K562 (cell line): ENCODE measurements around the gene CSTPP1. TPM values are rescaled to one million over a fixed set of nuclear protein-coding genes. Genes with fewer than 3 reads are reported as not detected.

Experiments
- ATAC-seq: fragments of 200-7000 bp; cut with Tn5 transposase; 3 replicates; pipeline ENCODE4 v1.9.1; 2020; ENCODE audit warnings: moderate library complexity
- BruUV-seq: library from RNA; stranded (reverse); fragments of 400-500 nt; replicated peaks from 2 replicates; lab custom pipeline; 2021; lab: Mats Ljungman, UMichigan
- CTCF ChIA-PET: fragments of 300-600 bp; formaldehyde crosslinking; extraction: SDS; loops from one replicate; lab custom pipeline; 2021; ENCODE audit warnings: low intra/inter-chr PET ratio; lab: Yijun Ruan, JAX
- POLR2A ChIA-PET: fragments of 300-600, 350-650 bp; sonication (Branson Sonifier 250); formaldehyde crosslinking; extraction: SDS; loops from one replicate; lab custom pipeline; 2021; ENCODE audit warnings: antibody characterized with exemption, inconsistent platforms; lab: Yijun Ruan, JAX
- DNase-seq, 4 experiments: peaks; one replicate each; pipeline versions ENCODE4 v3.0.0 to v3.0.0-alpha.2; 2011 to 2018; ENCODE audit warnings: low spot score in 3 of 4, mixed read lengths in 3 of 4; ENCODE audit errors: extremely low read depth in 1 of 4
- FAIRE-seq: peaks from 2 replicates; lab custom pipeline; 2011; peaks lifted over from hg19 to GRCh38; lab: Jason Lieb, UNC
- H2AFZ ChIP-seq: 2 replicates; pipeline ENCODE4 v1.6.0; 2011; ENCODE audit warnings: low read depth, low read length, control low read depth, inconsistent platforms
- H3K27ac ChIP-seq: fragments of 200-600 bp; 3 replicates; pipeline ENCODE4 v1.8.0; 2011; ENCODE audit warnings: low read depth, mild to moderate bottlenecking, control low read depth, inconsistent platforms, low read length, moderate library complexity, mixed read lengths; ENCODE audit errors: extremely low read depth
- H3K27me3 ChIP-seq, 2 experiments: fragments of 300-600 bp in 1 of 2; 2 replicates in 1 of 2; 3 replicates in 1 of 2; pipeline versions ENCODE4 v1.6.0 to v1.8.0; 2011; ENCODE audit warnings: inconsistent platforms in 2 of 2, low read length in 2 of 2, mild to moderate bottlenecking in 1 of 2, mixed read lengths in 1 of 2, moderate library complexity in 1 of 2; ENCODE audit not compliant: control insufficient read depth in 2 of 2, insufficient read depth in 2 of 2
- H3K36me3 ChIP-seq: fragments of 300-600 bp; 3 replicates; pipeline ENCODE4 v1.8.0; 2011; ENCODE audit warnings: mild to moderate bottlenecking, low read length, inconsistent platforms; ENCODE audit not compliant: control insufficient read depth, insufficient read depth
- H3K4me1 ChIP-seq, 2 experiments: fragments of 200-600 bp in 1 of 2; replicated peaks in 1 of 2; 2 replicates in 1 of 2; 3 replicates in 1 of 2; pipeline versions ENCODE4 v1.5.1 to v1.8.0; 2011; ENCODE audit warnings: inconsistent platforms in 2 of 2, low read length in 2 of 2, mild to moderate bottlenecking in 1 of 2, mixed read lengths in 1 of 2, moderate library complexity in 1 of 2; ENCODE audit not compliant: control insufficient read depth in 2 of 2, insufficient read depth in 2 of 2
- H3K4me2 ChIP-seq: 2 replicates; pipeline ENCODE4 v1.6.1; 2011; ENCODE audit warnings: low read length, control low read depth, inconsistent platforms, mixed read lengths; ENCODE audit not compliant: insufficient read depth
- H3K4me3 ChIP-seq: fragments of 200-600 bp; sonication (generic), shearing (Covaris generic); 2 replicates; pipeline ENCODE4 v1.5.1; 2016; ENCODE audit warnings: control low read depth, inconsistent platforms
- H3K79me2 ChIP-seq: fragments of 200-600 bp; 3 replicates; pipeline ENCODE4 v1.8.0; 2011; ENCODE audit warnings: low read length, inconsistent platforms; ENCODE audit not compliant: control insufficient read depth, insufficient read depth
- H3K9ac ChIP-seq, 2 experiments: 2 replicates each; pipeline versions ENCODE4 v1.6.0 to v1.6.1; 2011; ENCODE audit warnings: low read depth in 2 of 2, low read length in 2 of 2, control low read depth in 1 of 2, inconsistent platforms in 1 of 2, mild to moderate bottlenecking in 1 of 2, mixed read lengths in 1 of 2; ENCODE audit not compliant: insufficient read depth in 1 of 2
- H3K9me1 ChIP-seq: one replicate; pipeline ENCODE4 v1.6.0; 2011; ENCODE audit warnings: inconsistent platforms, mild to moderate bottlenecking, low read length, moderate library complexity; ENCODE audit not compliant: control insufficient read depth, insufficient read depth
- H3K9me3 ChIP-seq: replicated peaks from 2 replicates; pipeline ENCODE4 v1.5.1; 2011; ENCODE audit warnings: low read depth, low read length, inconsistent platforms; ENCODE audit not compliant: control insufficient read depth, insufficient read depth
- H4K20me1 ChIP-seq: replicated peaks from 2 replicates; pipeline ENCODE4 v1.6.1; 2011; ENCODE audit warnings: low read length, inconsistent platforms, mixed read lengths; ENCODE audit not compliant: control insufficient read depth, insufficient read depth
- ATF7 ChIP-seq: fragments of 450-650 bp; IDR thresholded peaks from 2 replicates; pipeline ENCODE4 v1.7.1; 2014; ENCODE audit warnings: mild to moderate bottlenecking, moderate library complexity
- DIDO1 ChIP-seq: fragments of 450-650 bp; IDR thresholded peaks from 2 replicates; pipeline ENCODE4 v1.6.1; 2016; ENCODE audit warnings: low read depth, missing biosample characterization, missing genetic modification characterization
- EGR1 ChIP-seq: fragments of 450-650 bp; conservative IDR thresholded peaks from 2 replicates; pipeline ENCODE4 v1.6.1; 2017; ENCODE audit warnings: mild to moderate bottlenecking
- ETV1 ChIP-seq: fragments of 450-650 bp; conservative IDR thresholded peaks from 2 replicates; pipeline ENCODE4 v1.6.1; 2016; ENCODE audit warnings: missing genetic modification characterization, control low read depth, low read depth, missing compliant biosample characterization
- GABPA ChIP-seq: fragments of 200-800 bp; sonication (Bioruptor generic); conservative IDR thresholded peaks from 2 replicates; pipeline ENCODE4 v1.6.1; 2016; ENCODE audit warnings: low read depth, missing genetic modification characterization, missing compliant biosample characterization
- HDAC3 ChIP-seq: fragments of 450-650 bp; IDR thresholded peaks from 2 replicates; pipeline ENCODE4 v1.6.1; 2018; ENCODE audit warnings: borderline replicate concordance, mild to moderate bottlenecking, moderate library complexity; ENCODE audit not compliant: partially characterized antibody
- NCOA4 ChIP-seq: fragments of 450-650 bp; IDR thresholded peaks from 2 replicates; pipeline ENCODE4 v1.6.1; 2018; ENCODE audit warnings: mild to moderate bottlenecking; ENCODE audit not compliant: partially characterized antibody
- NR2F6 ChIP-seq: fragments of 450-650 bp; formaldehyde crosslinking; IDR thresholded peaks from 2 replicates; pipeline ENCODE4 v1.4.0; 2020; ENCODE audit warnings: mild to moderate bottlenecking
- SMAD4 ChIP-seq: fragments of 250-450 bp; sonication (Bioruptor Pico); conservative IDR thresholded peaks from 2 replicates; pipeline ENCODE4 v1.8.0; 2021; ENCODE audit warnings: inconsistent platforms, mild to moderate bottlenecking, moderate library complexity
- SRSF9 ChIP-seq: fragments of 200-400 bp; formaldehyde crosslinking; IDR thresholded peaks from 2 replicates; pipeline ENCODE4 v1.6.1; 2017; ENCODE audit warnings: low read depth, low read length, borderline replicate concordance
- TEAD4 ChIP-seq, 2 experiments: sonication (generic) in 1 of 2; formaldehyde crosslinking in 1 of 2; IDR thresholded peaks; 2 replicates each; pipeline versions ENCODE4 v1.6.1 to v1.8.0; 2012 to 2022; ENCODE audit warnings: borderline replicate concordance in 1 of 2, inconsistent platforms in 1 of 2, low read length in 1 of 2, mild to moderate bottlenecking in 1 of 2, missing genetic modification reagents in 1 of 2
- ZBTB7A ChIP-seq: IDR thresholded peaks from 2 replicates; pipeline ENCODE4 v1.6.1; 2011; ENCODE audit warnings: low read depth, mild to moderate bottlenecking, low read length, moderate library complexity, borderline replicate concordance; ENCODE audit not compliant: control insufficient read depth
- ZNF12 ChIP-seq: sonication (generic); formaldehyde crosslinking; IDR thresholded peaks from 2 replicates; pipeline ENCODE4 v1.4.0; 2020; ENCODE audit warnings: mild to moderate bottlenecking, missing genetic modification reagents
- ZNF263 ChIP-seq: sonication (generic); formaldehyde crosslinking; IDR thresholded peaks from 2 replicates; pipeline ENCODE4 v1.8.0; 2022; ENCODE audit warnings: mild to moderate bottlenecking, missing genetic modification reagents, borderline replicate concordance
- WGBS: fragments of 100-300 bp; shearing (Covaris generic); methylation state at CpG from one replicate; pipeline ENCODE4 v1.1.6; 2016; ENCODE audit warnings: low coverage, mixed read lengths; ENCODE audit not compliant: insufficient coverage; ENCODE audit errors: missing lambda C conversion rate; 5-methylcytosine and 5-hydroxymethylcytosine counted together
- in situ Hi-C: fragments of 300-500 bp; cut with MboI; formaldehyde crosslinking; loops from 4 replicates; pipeline ENCODE4 v1.15.0; 2018; ENCODE audit warnings: inconsistent platforms, mixed read lengths
- intact Hi-C: fragments of 100-400 bp; cut with micrococcal nuclease; formaldehyde crosslinking; loops from 2 replicates; pipeline ENCODE4 v1.14.2; 2022
- polyA plus RNA-seq, 8 experiments: library from polyadenylated mRNA; depleted of rRNA in 4 of 8; stranded (reverse) in 5 of 8; unstranded in 3 of 8; fragments of >200 nt; fragmentation: Nextera tagmentation in 2 of 8; fragmentation: Illumina TruSeq in 1 of 8; extraction: Ambion mirVana in 2 of 8; extraction: Trizol in 1 of 8; gene quantifications; 2 replicates each; pipeline versions ENCODE4 v1.2.1 to v1.2.3, GENCODE V29; 2011 to 2014; ENCODE audit warnings: inconsistent platforms in 1 of 8, missing spikeins in 1 of 8
- total RNA-seq, 7 experiments: library from RNA; depleted of rRNA in 6 of 7; stranded (reverse); fragments of >200 nt in 6 of 7; fragmentation: Illumina TruSeq in 2 of 7; extraction: Trizol in 2 of 7; gene quantifications; 2 replicates each; pipeline versions ENCODE4 v1.2.1 to v1.2.3, GENCODE V29; 2011 to 2021; ENCODE audit warnings: low replicate concordance in 1 of 7
- TF ChIP-seq, protein P1 (sequence below): sonication (generic); formaldehyde crosslinking; IDR thresholded peaks from 2 replicates; pipeline ENCODE4 v1.9.0; 2022; ENCODE audit warnings: mild to moderate bottlenecking, missing genetic modification reagents
- TF ChIP-seq, protein P2 (sequence below): fragments of 250-450 bp; sonication (Bioruptor Pico); IDR thresholded peaks from 2 replicates; pipeline ENCODE4 v1.6.1; 2021; ENCODE audit warnings: mild to moderate bottlenecking

The CSTPP1 gene
- total and polyA plus RNA-seq, 9 of the 15 experiments (the other 6 are each of a cell fraction or from before 2014, with no cell fraction given) = 6.5 to 17.8 (median 9.2) TPM

DNA sequence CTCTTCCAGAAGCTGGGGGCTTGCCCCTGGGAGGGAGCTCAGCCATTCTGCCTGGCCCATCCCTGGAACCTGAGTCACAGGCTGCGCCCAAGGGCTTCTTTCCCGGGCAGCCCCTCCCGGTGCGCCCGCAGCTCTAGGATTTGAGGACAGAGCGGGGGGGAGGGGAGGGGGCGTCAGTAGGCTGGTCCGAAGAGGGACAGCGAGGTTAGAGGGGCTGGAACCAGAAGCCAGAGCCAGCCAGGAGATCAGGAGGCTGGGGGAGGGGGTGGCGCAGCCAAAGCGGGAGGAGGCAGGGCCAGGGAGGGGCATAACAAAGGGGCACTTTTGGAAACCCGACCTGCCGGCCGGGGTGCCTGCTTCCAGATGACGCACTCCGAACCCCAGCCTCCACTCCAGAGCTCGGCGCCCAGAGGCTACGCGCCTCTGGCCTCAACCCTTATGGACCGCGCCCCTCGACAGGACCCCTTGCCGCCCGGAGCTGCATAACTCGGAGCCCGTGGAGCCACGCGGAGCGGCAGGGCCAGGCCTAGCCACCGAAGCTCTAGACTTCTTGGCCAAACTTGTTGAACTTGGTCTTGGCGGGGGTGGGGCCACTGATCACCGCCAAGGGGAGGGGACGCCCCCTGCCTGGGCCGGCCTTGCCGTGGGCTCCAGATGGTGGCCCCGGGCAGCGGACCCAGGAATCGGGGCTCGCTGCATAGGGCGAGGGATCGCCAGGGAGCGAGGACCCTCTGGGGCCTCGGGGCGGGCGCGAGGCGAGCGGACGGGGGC is 248.9 kb downstream of the CSTPP1 start (continued):
- TF ChIP-seq, protein P1, sequence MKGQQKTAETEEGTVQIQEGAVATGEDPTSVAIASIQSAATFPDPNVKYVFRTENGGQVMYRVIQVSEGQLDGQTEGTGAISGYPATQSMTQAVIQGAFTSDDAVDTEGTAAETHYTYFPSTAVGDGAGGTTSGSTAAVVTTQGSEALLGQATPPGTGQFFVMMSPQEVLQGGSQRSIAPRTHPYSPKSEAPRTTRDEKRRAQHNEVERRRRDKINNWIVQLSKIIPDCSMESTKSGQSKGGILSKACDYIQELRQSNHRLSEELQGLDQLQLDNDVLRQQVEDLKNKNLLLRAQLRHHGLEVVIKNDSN (CRISPR knock-in tag) = peak; percentile 17; the same call in 1 of the 2 replicates
- TF ChIP-seq ZBTB7A (peak; percentile 36; the same call in 1 of the 2 replicates), EGR1 (peak; percentile 36), NR2F6 (CRISPR knock-in tag) (no peak), DIDO1 (tag) (no peak), ATF7 (0 out of 2 replicates have a peak, but pooled peaks have one; percentile 30)
- TF ChIP-seq, all 486 proteins: peak for 11

DNA sequence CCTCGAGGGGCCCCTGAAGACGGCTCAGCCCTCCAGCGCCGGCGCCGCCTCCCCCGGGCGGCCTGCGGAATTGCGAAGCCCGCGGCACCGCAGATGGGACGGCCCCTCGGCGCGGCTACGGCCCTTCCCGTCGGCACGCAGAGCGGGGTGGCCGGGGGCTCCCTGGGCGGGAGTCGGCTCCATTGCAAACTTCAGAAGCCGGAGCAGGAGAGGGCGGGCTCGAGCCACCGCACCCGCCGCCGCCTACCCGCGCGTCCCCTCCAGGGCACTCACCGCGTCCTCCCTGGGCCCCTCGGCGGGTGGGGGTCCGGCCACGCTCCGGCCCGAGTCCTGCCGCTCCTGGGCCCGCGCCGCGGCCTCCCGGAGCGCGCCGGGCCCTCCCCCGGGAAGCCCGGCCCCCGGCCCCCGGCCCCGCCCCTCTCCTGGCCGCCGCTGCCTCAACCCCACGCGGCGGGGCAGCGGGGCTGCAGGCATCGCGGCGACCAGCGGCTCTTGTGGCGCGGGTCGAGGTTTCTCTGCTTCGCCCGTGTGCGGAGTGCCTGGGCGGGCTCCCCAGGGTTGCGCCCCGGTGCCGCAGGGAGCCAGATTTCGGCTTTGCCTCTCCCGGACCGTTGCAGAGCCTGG is 249.6 kb downstream of the CSTPP1 start, which contains the start of gene PACSIN3:
TSS of gene PACSIN3 (minus strand) at position 359 of the 624 bp plus-strand sequence. CDS start 3,707 bp downstream, outside the sequence.
- no TSS peak for BruUV-seq
- ChIA-PET POLR2A (interaction anchor here (0.9 to 2.4 kb wide), 2 partner anchors 8 to 29 kb away, joined by 5 to 11 read pairs; partner anchors contain the start of gene DDB2), CTCF (no interaction called here)
- H3K4me3 ChIP-seq = peak within 1 kb of the TSS; percentile 61
- 2% methylated on average over 31 of the region's 80 CpGs for WGBS
- DNase-seq (peak; percentile 64 to 94 (median 90)), FAIRE-seq (no peak), ATAC-seq (peak; percentile 87)
- H3K9me1 ChIP-seq = no peaks in the 10 kb centered on the region
- peak within 1 kb of the TSS; percentile 64 to 93 for H3K9ac ChIP-seq
- no peaks in the 10 kb centered on the region for H3K79me2 ChIP-seq
- H3K4me2 ChIP-seq = peak within 1 kb of the TSS; percentile 72
- peak within 1 kb of the TSS; percentile 86 for H2AFZ ChIP-seq
- H3K9me3 ChIP-seq = no peaks in the 10 kb centered on the region
- H3K27me3 ChIP-seq = peaks cover 2 to 7% of the 10 kb centered on the region in 2 experiments; a peak in 2 of 5 replicates
- intact Hi-C loops (no loop called here), in situ Hi-C loops (no loop called here)
- H3K4me1 ChIP-seq = peaks cover 7 to 37% of the 10 kb centered on the region in 2 experiments
- H4K20me1 ChIP-seq = no peaks in the 10 kb centered on the region
- peak within 1 kb of the TSS; percentile 56; the same call in 1 of the 3 replicates for H3K27ac ChIP-seq
- no peaks in the 10 kb centered on the region for H3K36me3 ChIP-seq
- TF ChIP-seq ETV1 (tag) = no peak
- no peak for TF ChIP-seq HDAC3
- no peak for TF ChIP-seq GABPA
- TF ChIP-seq SRSF9 = no peak
- TF ChIP-seq, protein P2, sequence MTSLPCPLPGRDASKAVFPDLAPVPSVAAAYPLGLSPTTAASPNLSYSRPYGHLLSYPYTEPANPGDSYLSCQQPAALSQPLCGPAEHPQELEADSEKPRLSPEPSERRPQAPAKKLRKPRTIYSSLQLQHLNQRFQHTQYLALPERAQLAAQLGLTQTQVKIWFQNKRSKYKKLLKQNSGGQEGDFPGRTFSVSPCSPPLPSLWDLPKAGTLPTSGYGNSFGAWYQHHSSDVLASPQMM = no peak
- no peak for TF ChIP-seq ZNF12 (CRISPR knock-in tag)
- no peak for TF ChIP-seq TEAD4 (IDR thresholded peaks at IDR 0.05; ENCODE audit: low read length)
- no peak for TF ChIP-seq TEAD4 (CRISPR knock-in tag; IDR thresholded peaks at IDR 0.05; ENCODE audit: borderline replicate concordance)
- TF ChIP-seq SMAD4 (CRISPR knock-in tag) = no peak
- TF ChIP-seq NCOA4 = no peak
- TF ChIP-seq ZNF263 = no peak
